ENCODE results near the gene MED26. TPM values are rescaled to one million over a fixed set of nuclear protein-coding genes. Genes with fewer than 3 reads are reported as not detected.

The MED26 gene
- total RNA-seq, 1 donor from 2014 or later = 11.1 TPM

DNA sequence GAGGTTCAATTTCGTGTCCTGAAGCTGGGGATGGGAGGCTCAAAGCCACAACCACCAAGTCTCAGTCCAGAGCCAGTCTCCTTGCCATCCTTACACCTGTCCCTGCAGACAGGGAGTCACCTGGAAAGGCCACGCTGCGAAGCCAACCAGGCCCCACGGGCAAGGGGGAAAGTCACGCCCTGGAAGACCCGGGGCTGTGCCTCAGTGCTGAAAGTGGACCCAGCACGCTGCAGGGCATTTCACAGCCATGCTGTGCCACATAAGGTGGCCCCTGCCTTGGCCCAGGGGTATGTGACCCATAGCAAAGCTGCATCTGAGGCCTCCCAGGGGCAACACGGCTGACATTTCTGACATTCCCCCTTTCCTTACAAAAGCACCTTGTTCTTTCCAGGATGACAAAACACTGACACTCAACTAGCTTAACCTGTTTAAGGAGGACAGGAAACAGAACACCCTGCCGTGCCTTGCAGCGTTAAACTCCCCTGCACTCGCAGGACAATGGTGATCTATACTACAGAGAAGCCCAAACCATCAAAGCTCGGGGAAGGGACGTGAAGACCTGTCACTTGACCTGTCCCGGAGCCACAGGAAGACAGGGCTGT is 100.6 kb downstream of the MED26 start:
- no peaks in the 10 kb centered on the region for H3K9me3 ChIP-seq
- no peaks in the 10 kb centered on the region for H3K27me3 ChIP-seq (ENCODE audit: low read depth)
- intact Hi-C loops (cut with DNase I) = no loop called here
- TF ChIP-seq, protein P1, sequence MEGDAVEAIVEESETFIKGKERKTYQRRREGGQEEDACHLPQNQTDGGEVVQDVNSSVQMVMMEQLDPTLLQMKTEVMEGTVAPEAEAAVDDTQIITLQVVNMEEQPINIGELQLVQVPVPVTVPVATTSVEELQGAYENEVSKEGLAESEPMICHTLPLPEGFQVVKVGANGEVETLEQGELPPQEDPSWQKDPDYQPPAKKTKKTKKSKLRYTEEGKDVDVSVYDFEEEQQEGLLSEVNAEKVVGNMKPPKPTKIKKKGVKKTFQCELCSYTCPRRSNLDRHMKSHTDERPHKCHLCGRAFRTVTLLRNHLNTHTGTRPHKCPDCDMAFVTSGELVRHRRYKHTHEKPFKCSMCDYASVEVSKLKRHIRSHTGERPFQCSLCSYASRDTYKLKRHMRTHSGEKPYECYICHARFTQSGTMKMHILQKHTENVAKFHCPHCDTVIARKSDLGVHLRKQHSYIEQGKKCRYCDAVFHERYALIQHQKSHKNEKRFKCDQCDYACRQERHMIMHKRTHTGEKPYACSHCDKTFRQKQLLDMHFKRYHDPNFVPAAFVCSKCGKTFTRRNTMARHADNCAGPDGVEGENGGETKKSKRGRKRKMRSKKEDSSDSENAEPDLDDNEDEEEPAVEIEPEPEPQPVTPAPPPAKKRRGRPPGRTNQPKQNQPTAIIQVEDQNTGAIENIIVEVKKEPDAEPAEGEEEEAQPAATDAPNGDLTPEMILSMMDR (IDR thresholded peaks at IDR 0.05) = no peak
- no peaks in the 10 kb centered on the region for H3K4me1 ChIP-seq
- H3K27ac ChIP-seq = no peak overlapping the region
- H3K36me3 ChIP-seq = peaks cover 100% of the 10 kb centered on the region
- no peak overlapping the region for H3K4me3 ChIP-seq
- no peak for ATAC-seq
- DNase-seq = no peak

DNA sequence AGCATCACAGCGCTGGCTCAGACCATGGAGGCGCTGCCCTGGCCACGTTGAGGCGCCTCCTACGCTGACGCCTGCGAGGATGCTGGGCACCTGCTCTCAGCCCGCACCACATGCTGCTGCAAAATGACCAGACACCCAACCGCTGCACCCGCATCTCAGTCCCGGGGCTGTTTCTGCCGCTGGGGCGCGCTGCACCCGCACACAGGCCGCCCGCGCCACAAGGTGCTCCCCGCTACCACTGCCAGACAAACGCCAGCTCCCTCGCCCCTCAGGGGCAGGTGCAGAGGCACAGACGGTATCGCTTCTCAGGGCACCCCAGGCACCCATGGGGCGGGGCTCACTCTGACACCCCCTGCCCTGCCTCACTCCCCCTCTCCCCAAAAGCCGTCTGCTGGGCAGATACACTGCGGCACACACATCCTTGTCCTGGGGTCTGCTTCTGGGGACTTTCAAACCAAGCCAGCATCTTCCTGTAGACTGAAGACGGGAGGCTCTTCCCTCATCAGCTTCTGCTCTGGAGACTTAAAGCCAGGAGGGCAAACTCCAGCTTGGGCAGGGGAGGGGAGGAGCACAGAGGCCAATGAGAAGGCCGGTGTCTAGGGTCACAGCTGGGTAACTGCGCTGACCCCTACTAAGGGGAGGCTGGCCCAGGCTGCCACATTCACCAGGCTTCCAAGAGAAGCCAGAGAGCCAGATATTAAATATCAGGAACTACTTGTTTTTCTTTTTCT is 102.1 kb downstream of the MED26 start:
- H3K36me3 ChIP-seq = peaks cover 98% of the 10 kb centered on the region
- TF ChIP-seq, protein P1 (IDR thresholded peaks at IDR 0.05) = no peak
- H3K4me1 ChIP-seq = no peaks in the 10 kb centered on the region
- H3K27ac ChIP-seq = no peak overlapping the region
- intact Hi-C loops (cut with DNase I) = no loop called here
- H3K9me3 ChIP-seq = no peaks in the 10 kb centered on the region
- no peak for DNase-seq
- H3K27me3 ChIP-seq (ENCODE audit: low read depth) = no peaks in the 10 kb centered on the region
- ATAC-seq = no peak
- H3K4me3 ChIP-seq = no peak overlapping the region

DNA sequence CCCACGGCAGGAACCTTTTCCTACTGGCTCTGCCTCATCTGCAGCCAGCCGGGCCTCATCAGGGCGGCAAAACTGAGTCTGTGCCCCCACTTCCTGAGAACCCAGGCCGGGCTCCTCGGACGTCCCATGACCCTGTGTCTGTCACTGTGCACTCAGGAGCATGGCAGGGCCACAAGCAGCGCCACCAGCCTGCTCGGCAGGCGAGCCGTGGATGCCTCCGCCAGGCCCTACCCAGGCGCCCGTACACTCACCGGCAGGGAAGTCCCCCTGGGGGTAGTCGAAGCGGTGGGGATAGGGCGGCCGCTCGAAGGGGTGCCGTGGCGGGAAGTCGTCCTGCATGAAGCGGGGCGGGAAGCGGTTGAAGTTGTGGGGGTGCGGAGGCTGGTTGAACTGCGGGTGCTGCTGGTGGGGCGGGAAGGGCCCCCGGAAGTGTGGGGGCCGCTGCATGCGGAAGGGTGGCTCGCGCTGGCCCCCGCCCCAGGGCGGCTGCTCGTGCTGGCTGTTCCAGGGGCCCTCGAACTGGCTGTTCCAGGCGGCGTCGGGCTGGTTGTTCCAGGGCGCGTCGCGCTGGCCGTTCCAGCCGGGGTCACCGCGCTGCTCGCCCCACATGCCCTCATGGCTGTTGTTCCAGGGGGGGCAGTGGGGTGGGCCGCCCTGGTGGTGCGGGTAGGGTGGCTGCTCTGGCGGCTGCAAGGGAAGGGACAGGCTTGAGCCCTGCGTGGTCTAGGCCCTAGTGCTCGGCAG is 102.8 kb downstream of the MED26 start:
- ATAC-seq (no peak), DNase-seq (no peak)
- no peaks in the 10 kb centered on the region for H3K4me1 ChIP-seq
- TF ChIP-seq, protein P1 (IDR thresholded peaks at IDR 0.05) = no peak
- no peaks in the 10 kb centered on the region for H3K27me3 ChIP-seq (ENCODE audit: low read depth)
- H3K36me3 ChIP-seq = peaks cover 98% of the 10 kb centered on the region
- H3K27ac ChIP-seq = no peak overlapping the region
- intact Hi-C loops (cut with DNase I) = no loop called here
- H3K9me3 ChIP-seq = no peaks in the 10 kb centered on the region
- no peak overlapping the region for H3K4me3 ChIP-seq

Other genes with a start within 250 kb of the MED26 start
- gene EPS15L1, start 156.2 kb downstream of the MED26 start, total RNA-seq = 40.3 TPM
- not detected for gene CALR3, start 132.0 kb downstream of the MED26 start, total RNA-seq
- gene C19orf44, start 131.8 kb downstream of the MED26 start, total RNA-seq = 6.6 TPM
- gene CHERP, start 85.8 kb downstream of the MED26 start, total RNA-seq = 35.4 TPM
- gene SLC35E1, start 55.8 kb downstream of the MED26 start, total RNA-seq = 47.3 TPM
- 70.5 TPM for gene SMIM7, start 31.9 kb upstream of the MED26 start, total RNA-seq
- gene TMEM38A, start 32.9 kb upstream of the MED26 start, total RNA-seq = 7.1 TPM
- gene NWD1, start 91.6 kb upstream of the MED26 start, total RNA-seq = 3.0 TPM
- 56.6 TPM for gene SIN3B, start 201.2 kb upstream of the MED26 start, total RNA-seq

All from lower lobe of right lung (tissue), 2 donors.